K562 (cell line): ENCODE results near the gene MPHOSPH10.
"Not testable (repeated sequence)": the region's sequence is repeated elsewhere in the genome, so short reads cannot be mapped to it uniquely, and the experiment has no call there.

ENCODE experiments used
- BDP1 ChIP-seq: IDR thresholded peaks from 3 replicates; pipeline ENCODE4 v1.6.1; 2011; ENCODE audit not compliant: insufficient read length, insufficient read depth
- CTBP1 ChIP-seq: fragments of 450-650 bp; IDR thresholded peaks from 2 replicates; pipeline ENCODE4 v1.6.1; 2016; ENCODE audit warnings: borderline replicate concordance
- CTCF ChIP-seq, 3 experiments: IDR thresholded peaks in 2 of 3; conservative IDR thresholded peaks in 1 of 3; 2 replicates each; pipeline ENCODE4 v1.5.1; 2011 to 2012; ENCODE audit warnings: low read length in 3 of 3, mild to moderate bottlenecking in 3 of 3, control low read depth in 2 of 3, improper control_type of control experiment in 1 of 3, inconsistent platforms in 1 of 3, low read depth in 1 of 3, mixed read lengths in 1 of 3, moderate library complexity in 1 of 3; ENCODE audit not compliant: insufficient read depth in 2 of 3
- EZH2 ChIP-seq: IDR thresholded peaks from 2 replicates; pipeline ENCODE4 v1.6.1; 2012; ENCODE audit warnings: low read depth, mild to moderate bottlenecking, inconsistent platforms, low read length, borderline replicate concordance
- FOXJ2 ChIP-seq: fragments of 200-800 bp; sonication (Bioruptor generic); IDR thresholded peaks from 2 replicates; pipeline ENCODE4 v1.6.1; 2016; ENCODE audit warnings: missing genetic modification characterization, missing compliant biosample characterization
- HDAC6 ChIP-seq: IDR thresholded peaks from 2 replicates; pipeline ENCODE4 v1.6.1; 2012; ENCODE audit warnings: low read depth, mild to moderate bottlenecking, control low read depth, inconsistent platforms, low read length, moderate library complexity
- NCOA2 ChIP-seq, 2 experiments: fragments of 450-650 bp; IDR thresholded peaks; 2 replicates each; pipeline ENCODE4 v1.6.1; 2018; ENCODE audit warnings: mild to moderate bottlenecking in 2 of 2, moderate library complexity in 1 of 2; ENCODE audit not compliant: partially characterized antibody in 2 of 2
- NCOA6 ChIP-seq: fragments of 450-650 bp; IDR thresholded peaks from 2 replicates; pipeline ENCODE4 v1.6.1; 2017; ENCODE audit warnings: mild to moderate bottlenecking
- ZNF263 ChIP-seq: sonication (generic); formaldehyde crosslinking; IDR thresholded peaks from 2 replicates; pipeline ENCODE4 v1.8.0; 2022; ENCODE audit warnings: mild to moderate bottlenecking, missing genetic modification reagents, borderline replicate concordance

- not testable (repeated sequence) for TF ChIP-seq NCOA2 (IDR thresholded peaks at IDR 0.05; ENCODE audit: partially characterized antibody in 2 of 2); CTBP1; HDAC6; FOXJ2 (tag); EZH2; BDP1; CTCF (IDR thresholded peaks at IDR 0.05 in 2 of 3, conservative IDR thresholded peaks at IDR 0.05 in 1 of 3; ENCODE audit: insufficient read depth in 2 of 3, low read depth in 1 of 3, low read length in 3 of 3); NCOA6; ZNF263
Observed at GRCh38 chr2:71183306-71184115, 53.1 kb downstream of the MPHOSPH10 start.
